ENCODE results near the gene NEDD4L. TPM values are rescaled to one million over a fixed set of nuclear protein-coding genes. Genes with fewer than 3 reads are reported as not detected.

NEDD4L gene
- total RNA-seq, 1 experiment from 2014 or later = 42.9 TPM

DNA sequence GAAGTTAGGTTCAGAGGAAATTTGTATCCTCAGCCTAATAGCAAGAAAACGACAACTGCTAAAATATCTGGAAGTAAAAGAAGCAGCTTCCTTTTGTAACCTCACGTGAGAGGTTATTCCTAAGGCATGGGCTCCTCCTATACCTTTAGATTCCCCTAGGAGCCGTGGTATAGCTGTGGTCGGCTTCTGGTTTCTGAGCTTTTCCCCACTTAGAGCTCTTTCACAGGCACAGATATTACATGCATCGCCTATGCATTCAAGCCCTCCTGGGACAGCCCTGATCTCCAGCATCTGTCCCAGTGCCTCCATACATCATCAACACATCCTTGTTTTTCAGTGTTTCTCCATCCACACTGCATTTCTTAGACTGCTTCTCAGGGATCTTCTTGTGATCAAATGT lies 295.9 kb downstream of the NEDD4L start:
- no peaks in the 10 kb centered on the region for H3K27me3 ChIP-seq (ENCODE audit: control insufficient read depth, insufficient read depth, low read length)
- DNase-seq (ENCODE audit: low read depth, low spot score) (no peak), ATAC-seq (no peak)
- TF ChIP-seq TCF7L2 (IDR thresholded peaks at IDR 0.05; ENCODE audit: low read depth, low read length) (no peak), SIN3A (IDR thresholded peaks at IDR 0.05; ENCODE audit: borderline replicate concordance, insufficient read depth, low read depth, low read length) (no peak), POLR2AphosphoS5 (IDR thresholded peaks at IDR 0.05; ENCODE audit: low read depth, low read length) (no peak), CTCF (IDR thresholded peaks at IDR 0.05) (no peak)
- TF ChIP-seq, protein P1, sequence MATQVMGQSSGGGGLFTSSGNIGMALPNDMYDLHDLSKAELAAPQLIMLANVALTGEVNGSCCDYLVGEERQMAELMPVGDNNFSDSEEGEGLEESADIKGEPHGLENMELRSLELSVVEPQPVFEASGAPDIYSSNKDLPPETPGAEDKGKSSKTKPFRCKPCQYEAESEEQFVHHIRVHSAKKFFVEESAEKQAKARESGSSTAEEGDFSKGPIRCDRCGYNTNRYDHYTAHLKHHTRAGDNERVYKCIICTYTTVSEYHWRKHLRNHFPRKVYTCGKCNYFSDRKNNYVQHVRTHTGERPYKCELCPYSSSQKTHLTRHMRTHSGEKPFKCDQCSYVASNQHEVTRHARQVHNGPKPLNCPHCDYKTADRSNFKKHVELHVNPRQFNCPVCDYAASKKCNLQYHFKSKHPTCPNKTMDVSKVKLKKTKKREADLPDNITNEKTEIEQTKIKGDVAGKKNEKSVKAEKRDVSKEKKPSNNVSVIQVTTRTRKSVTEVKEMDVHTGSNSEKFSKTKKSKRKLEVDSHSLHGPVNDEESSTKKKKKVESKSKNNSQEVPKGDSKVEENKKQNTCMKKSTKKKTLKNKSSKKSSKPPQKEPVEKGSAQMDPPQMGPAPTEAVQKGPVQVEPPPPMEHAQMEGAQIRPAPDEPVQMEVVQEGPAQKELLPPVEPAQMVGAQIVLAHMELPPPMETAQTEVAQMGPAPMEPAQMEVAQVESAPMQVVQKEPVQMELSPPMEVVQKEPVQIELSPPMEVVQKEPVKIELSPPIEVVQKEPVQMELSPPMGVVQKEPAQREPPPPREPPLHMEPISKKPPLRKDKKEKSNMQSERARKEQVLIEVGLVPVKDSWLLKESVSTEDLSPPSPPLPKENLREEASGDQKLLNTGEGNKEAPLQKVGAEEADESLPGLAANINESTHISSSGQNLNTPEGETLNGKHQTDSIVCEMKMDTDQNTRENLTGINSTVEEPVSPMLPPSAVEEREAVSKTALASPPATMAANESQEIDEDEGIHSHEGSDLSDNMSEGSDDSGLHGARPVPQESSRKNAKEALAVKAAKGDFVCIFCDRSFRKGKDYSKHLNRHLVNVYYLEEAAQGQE (IDR thresholded peaks at IDR 0.05; ENCODE audit: insufficient read depth in 1 of 2, low read depth in 2 of 2, low read length in 1 of 2) = no peak
- CTCF ChIA-PET = no interaction called here
- in situ Hi-C loops (cut with HindIII; ENCODE audit: low pct_unique_long_range_greater_than_20kb, low sequenced_read_pairs) (no loop called here), intact Hi-C loops (cut with micrococcal nuclease; ENCODE audit: unreplicated experiment) (no loop called here)
- H3K4me3 ChIP-seq (ENCODE audit: low read depth in 2 of 2, low read length in 2 of 2) = no peak overlapping the region
- no peaks in the 10 kb centered on the region for H3K9me3 ChIP-seq (ENCODE audit: control insufficient read depth, insufficient read depth, low read depth, low read length)
- no peaks in the 10 kb centered on the region for H3K36me3 ChIP-seq (ENCODE audit: control insufficient read depth, insufficient read depth, low read length)
- no peaks in the 10 kb centered on the region for H3K4me1 ChIP-seq (ENCODE audit: control insufficient read depth, insufficient read depth, low read length)
- no peak overlapping the region for H3K27ac ChIP-seq (ENCODE audit: low read length)
- BruUV-seq (replicated peaks) = no TSS peak
- POLR2A ChIA-PET = no interaction called here

DNA sequence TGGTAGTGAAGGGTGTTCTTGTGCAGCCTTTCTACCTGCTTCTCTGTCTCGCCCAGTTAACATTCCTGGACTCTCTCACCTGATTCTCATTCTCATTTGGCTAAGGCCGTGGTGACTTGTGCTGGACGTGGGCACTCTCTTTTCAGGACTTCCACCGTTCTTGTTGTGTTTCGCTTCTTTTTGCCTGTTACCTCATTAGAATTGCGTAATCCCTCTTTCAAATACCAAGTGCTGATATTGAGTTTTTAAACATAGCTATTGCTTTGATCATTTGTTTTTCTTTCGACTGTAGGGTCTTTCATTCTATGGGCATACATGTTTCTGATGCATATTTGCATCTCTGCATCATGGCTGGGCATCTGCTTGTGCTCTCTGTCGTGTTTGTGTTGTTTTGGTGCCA lies 297.9 kb downstream of the NEDD4L start:
- Histone ChIP-seq H3K27me3 (ENCODE audit: control insufficient read depth, insufficient read depth, low read length) (no peaks in the 10 kb centered on the region), H3K36me3 (ENCODE audit: control insufficient read depth, insufficient read depth, low read length) (no peaks in the 10 kb centered on the region), H3K27ac (ENCODE audit: low read length) (no peak overlapping the region), H3K9me3 (ENCODE audit: control insufficient read depth, insufficient read depth, low read depth, low read length) (no peaks in the 10 kb centered on the region), H3K4me1 (ENCODE audit: control insufficient read depth, insufficient read depth, low read length) (no peaks in the 10 kb centered on the region), H3K4me3 (ENCODE audit: low read depth in 2 of 2, low read length in 2 of 2) (no peak overlapping the region)
- DNase-seq (ENCODE audit: low read depth, low spot score) = no peak
- BruUV-seq (replicated peaks) = no TSS peak
- POLR2A ChIA-PET = no interaction called here
- no peak for ATAC-seq
- CTCF ChIA-PET = no interaction called here
- intact Hi-C loops (cut with micrococcal nuclease; ENCODE audit: unreplicated experiment) = no loop called here
- TF ChIP-seq CTCF (IDR thresholded peaks at IDR 0.05) = no peak
- no peak for TF ChIP-seq POLR2AphosphoS5 (IDR thresholded peaks at IDR 0.05; ENCODE audit: low read depth, low read length)
- TF ChIP-seq, protein P1 (IDR thresholded peaks at IDR 0.05; ENCODE audit: insufficient read depth in 1 of 2, low read depth in 2 of 2, low read length in 1 of 2) = no peak
- no peak for TF ChIP-seq TCF7L2 (IDR thresholded peaks at IDR 0.05; ENCODE audit: low read depth, low read length)
- TF ChIP-seq SIN3A (IDR thresholded peaks at IDR 0.05; ENCODE audit: borderline replicate concordance, insufficient read depth, low read depth, low read length) = no peak
- in situ Hi-C loops (cut with HindIII; ENCODE audit: low pct_unique_long_range_greater_than_20kb, low sequenced_read_pairs) = no loop called here
